HepG2 (cell line): ENCODE data around the gene TOR4A. TPM values are rescaled to one million over a fixed set of nuclear protein-coding genes. Genes with fewer than 3 reads are reported as not detected.

ENCODE experiments used
- E2F1 ChIP-seq: sonication (generic); formaldehyde crosslinking; IDR thresholded peaks from 2 replicates; pipeline ENCODE4 v1.5.0; 2020; ENCODE audit warnings: missing genetic modification reagents
- GATA4 ChIP-seq: sonication (generic); IDR thresholded peaks from 2 replicates; pipeline ENCODE4 v1.6.1; 2016; ENCODE audit warnings: antibody characterized with exemption, low read depth, borderline replicate concordance
- GATAD1 ChIP-seq: IDR thresholded peaks from 2 replicates; pipeline ENCODE4 v1.6.1; 2016; ENCODE audit warnings: missing genetic modification reagents, missing compliant biosample characterization
- GLI4 ChIP-seq: sonication (generic); formaldehyde crosslinking; IDR thresholded peaks from 2 replicates; pipeline ENCODE4 v1.5.1; 2020; ENCODE audit warnings: missing genetic modification reagents, mild to moderate bottlenecking, moderate library complexity, borderline replicate concordance
- HINFP ChIP-seq: sonication (generic); formaldehyde crosslinking; IDR thresholded peaks from 2 replicates; pipeline ENCODE4 v1.4.0; 2020; ENCODE audit warnings: low read depth, mild to moderate bottlenecking, missing genetic modification reagents
- HNRNPLL ChIP-seq: fragments of 200-400 bp; formaldehyde crosslinking; IDR thresholded peaks from 2 replicates; pipeline ENCODE4 v1.6.1; 2017; ENCODE audit warnings: mild to moderate bottlenecking, low read depth, low read length; ENCODE audit not compliant: poor library complexity, severe bottlenecking
- JDP2 ChIP-seq: sonication (generic); formaldehyde crosslinking; IDR thresholded peaks from 2 replicates; pipeline ENCODE4 v1.8.1; 2022; ENCODE audit warnings: missing genetic modification reagents, borderline replicate concordance
- NR2C2 ChIP-seq: sonication (generic); formaldehyde crosslinking; IDR thresholded peaks from 2 replicates; pipeline ENCODE4 v1.4.0; 2020; ENCODE audit warnings: missing genetic modification reagents, mild to moderate bottlenecking, moderate library complexity, borderline replicate concordance
- PBX3 ChIP-seq: sonication (generic); formaldehyde crosslinking; IDR thresholded peaks from 2 replicates; pipeline ENCODE4 v1.8.1; 2023; ENCODE audit warnings: missing genetic modification reagents, inconsistent platforms, borderline replicate concordance
- SCMH1 ChIP-seq: sonication (generic); formaldehyde crosslinking; IDR thresholded peaks from 2 replicates; pipeline ENCODE4 v1.9.0; 2021; ENCODE audit warnings: missing genetic modification reagents, mild to moderate bottlenecking, borderline replicate concordance
- SP2 ChIP-seq: sonication (generic); formaldehyde crosslinking; IDR thresholded peaks from 2 replicates; pipeline ENCODE4 v1.5.1; 2020; ENCODE audit warnings: mild to moderate bottlenecking, missing genetic modification reagents
- TAF15 ChIP-seq: fragments of 200-400 bp; formaldehyde crosslinking; IDR thresholded peaks from one replicate; pipeline ENCODE4 v1.6.1; 2018; ENCODE audit warnings: mild to moderate bottlenecking, low read depth, low read length; ENCODE audit not compliant: poor library complexity, severe bottlenecking
- WIZ ChIP-seq: sonication (generic); formaldehyde crosslinking; IDR thresholded peaks from 2 replicates; pipeline ENCODE4 v1.5.1; 2020; ENCODE audit warnings: mild to moderate bottlenecking, missing genetic modification reagents
- ZHX1 ChIP-seq: sonication (generic); formaldehyde crosslinking; IDR thresholded peaks from 2 replicates; pipeline ENCODE4 v1.8.1; 2022; ENCODE audit warnings: low read depth, mild to moderate bottlenecking, missing genetic modification reagents
- ZNF383 ChIP-seq: sonication (generic); formaldehyde crosslinking; IDR thresholded peaks from 2 replicates; pipeline ENCODE4 v1.4.0; 2020; ENCODE audit warnings: missing genetic modification reagents, mild to moderate bottlenecking, borderline replicate concordance
- ZNF512 ChIP-seq: sonication (generic); formaldehyde crosslinking; IDR thresholded peaks from 2 replicates; pipeline ENCODE4 v1.4.0; 2020; ENCODE audit warnings: mild to moderate bottlenecking, missing genetic modification reagents
- ZSCAN20 ChIP-seq: sonication (generic); formaldehyde crosslinking; IDR thresholded peaks from 2 replicates; pipeline ENCODE4 v1.4.0; 2020; ENCODE audit warnings: missing genetic modification reagents, mild to moderate bottlenecking, borderline replicate concordance
- ZSCAN31 ChIP-seq: sonication (generic); formaldehyde crosslinking; IDR thresholded peaks from 2 replicates; pipeline ENCODE4 v1.5.0; 2020; ENCODE audit warnings: low read depth, mild to moderate bottlenecking, missing genetic modification reagents
- polyA plus RNA-seq, 8 experiments: library from polyadenylated mRNA; depleted of rRNA in 3 of 8; stranded (reverse) in 7 of 8; unstranded in 1 of 8; fragments of >200 nt; fragmentation: Illumina TruSeq in 4 of 8; extraction: Trizol in 4 of 8; gene quantifications; 2 replicates each; pipeline versions ENCODE4 v1.2.1 to v1.2.3, GENCODE V29; 2011 to 2016; ENCODE audit warnings: low read depth in 4 of 8, missing spikeins in 1 of 8, mixed read lengths in 1 of 8; ENCODE audit not compliant: insufficient read depth in 1 of 8
- total RNA-seq, 5 experiments: library from RNA; depleted of rRNA; stranded (reverse); fragments of >200 nt; fragmentation: Illumina TruSeq; extraction: Trizol; gene quantifications; 2 replicates each; pipeline ENCODE4 v1.2.3, GENCODE V29; 2016; ENCODE audit warnings: low read depth in 1 of 5

The TOR4A gene
- total and polyA plus RNA-seq, 2 of the 13 experiments (the other 11 are each of a cell fraction or from before 2014, with no cell fraction given): 11.1 to 14.2 TPM

DNA sequence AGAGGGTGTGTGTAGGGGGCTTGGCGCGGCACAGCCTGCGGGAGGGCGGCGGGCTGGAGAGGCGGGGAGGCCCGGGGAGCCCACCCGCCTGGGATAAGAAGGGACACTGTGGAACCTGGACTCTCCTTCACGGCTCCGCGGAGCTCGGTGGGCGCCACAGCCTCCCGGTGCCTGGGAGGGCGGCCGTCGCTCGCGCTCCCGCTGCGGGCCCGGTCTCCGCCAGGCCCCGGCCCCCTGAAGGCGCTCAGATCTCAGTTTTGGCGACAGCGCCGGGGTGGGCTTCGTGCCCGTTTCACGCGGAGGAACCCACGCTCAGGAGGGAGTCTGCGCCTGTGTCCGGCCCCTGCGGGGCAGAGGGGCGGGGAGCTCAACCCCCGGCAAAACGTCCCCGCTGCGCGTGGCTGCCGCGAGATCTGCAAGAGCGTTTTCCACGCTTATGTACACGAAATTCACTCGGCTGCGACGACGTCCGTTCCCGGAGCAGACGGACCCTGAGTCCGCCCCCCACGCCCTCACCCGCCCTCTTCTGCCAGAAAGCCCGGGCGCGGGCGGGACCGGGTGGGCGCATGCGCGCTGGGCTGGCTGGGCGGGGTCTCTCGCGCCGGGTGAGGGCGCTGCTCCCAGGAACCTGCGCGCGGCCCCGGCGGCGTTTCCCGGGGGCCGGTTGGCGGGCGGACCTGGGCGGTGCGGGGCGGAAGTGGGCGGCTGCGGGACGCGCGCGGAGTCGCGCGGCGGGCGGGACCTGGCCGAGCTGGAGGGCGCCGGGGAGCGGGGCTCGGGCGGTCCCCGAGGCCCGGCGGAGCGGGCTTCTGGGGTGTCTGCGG is 22.7 kb upstream of the TOR4A start, which contains the start of gene NELFB (continued):
- no peak for TF ChIP-seq ZNF512
- no peak; the same call in 1 of the 2 replicates for TF ChIP-seq HINFP
- TF ChIP-seq WIZ (CRISPR knock-in tag): no peak
- no peak for TF ChIP-seq SCMH1 (CRISPR knock-in tag)
- TF ChIP-seq HNRNPLL: peak; percentile 55
- no peak for TF ChIP-seq ZNF383 (CRISPR knock-in tag)
- TF ChIP-seq TAF15: peak; percentile 34
- TF ChIP-seq ZSCAN31: no peak
- peak; percentile 90 for TF ChIP-seq E2F1 (CRISPR knock-in tag)
- TF ChIP-seq SP2 (CRISPR knock-in tag): peak; percentile 52
- peak; percentile 63; the same call in 1 of the 2 replicates for TF ChIP-seq JDP2 (CRISPR knock-in tag)
- peak; percentile 51; the same call in 1 of the 2 replicates for TF ChIP-seq NR2C2
- TF ChIP-seq GATAD1 (CRISPR knock-in tag): peak; percentile 86
- peak; percentile 46; the same call in 1 of the 2 replicates for TF ChIP-seq GATA4
- TF ChIP-seq ZSCAN20 (CRISPR knock-in tag): no peak; the same call in 1 of the 2 replicates
- TF ChIP-seq GLI4: no peak
- TF ChIP-seq ZHX1: no peak
- TF ChIP-seq PBX3 (CRISPR knock-in tag): no peak
